Dermis microvascular lymphatic vessel endothelial cell (primary cell): ENCODE measurements around the gene CCDC148. TPM values are rescaled to one million over a fixed set of nuclear protein-coding genes. Genes with fewer than 3 reads are reported as not detected.
"Not testable (repeated sequence)": the region's sequence is repeated elsewhere in the genome, so short reads cannot be mapped to it uniquely, and the experiment has no call there.

Experiments
- DNase-seq, 2 donors: peaks; one replicate each; pipeline versions ENCODE4 v3.0.0 to v3.0.0-alpha.2; 2010; ENCODE audit warnings: low read depth in 2 of 2
- total RNA-seq: library from RNA; depleted of rRNA; stranded (reverse); fragments of >200 nt; gene quantifications from 2 replicates; pipeline ENCODE4 v1.2.1, GENCODE V29; 2014

The CCDC148 gene
- total RNA-seq, 1 donor from 2014 or later: 0.13 TPM

DNA sequence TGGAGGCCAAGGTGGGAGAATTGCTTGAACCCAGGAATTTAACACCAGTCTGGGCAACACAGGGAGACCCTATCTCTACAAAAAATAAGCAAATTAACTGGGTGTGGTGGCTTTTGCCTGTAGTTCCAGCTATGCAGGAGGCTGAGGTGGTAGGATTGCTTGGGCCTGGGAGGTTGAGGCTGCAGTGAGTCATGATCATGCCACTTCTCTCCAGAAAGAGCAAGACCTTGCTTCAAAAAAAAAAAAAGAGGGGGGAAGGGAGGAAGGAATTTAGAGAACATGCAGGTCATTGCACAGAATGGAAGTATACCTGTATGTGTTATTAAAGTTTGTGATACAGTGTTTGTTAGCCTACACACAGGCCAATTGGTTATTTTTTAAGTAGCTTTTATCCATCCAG lies 26.0 kb upstream of the CCDC148 start:
- no peak for DNase-seq

- DNase-seq: no peak
Measured at GRCh38 chr2:158481116-158481515, 24.6 kb upstream of the CCDC148 start.

GRCh38 chr2:158478816-158479215 lies 22.3 kb upstream of the CCDC148 start:
- DNase-seq: no peak

GRCh38 chr2:158478237-158478636 lies 21.7 kb upstream of the CCDC148 start:
- no peak for DNase-seq

- peak in 1 of 2 donors; percentile 22 for DNase-seq
Measured at GRCh38 chr2:158477202-158477601, 20.6 kb upstream of the CCDC148 start.

GRCh38 chr2:158474526-158475011 lies 18.0 kb upstream of the CCDC148 start:
- DNase-seq: not testable (repeated sequence)

GRCh38 chr2:158473719-158474392 lies 17.3 kb upstream of the CCDC148 start:
- no peak for DNase-seq

GRCh38 chr2:158473300-158473699 lies 16.7 kb upstream of the CCDC148 start:
- not testable (repeated sequence) for DNase-seq

- not testable (repeated sequence) for DNase-seq
Measured at GRCh38 chr2:158472829-158473228, 16.3 kb upstream of the CCDC148 start.

DNA sequence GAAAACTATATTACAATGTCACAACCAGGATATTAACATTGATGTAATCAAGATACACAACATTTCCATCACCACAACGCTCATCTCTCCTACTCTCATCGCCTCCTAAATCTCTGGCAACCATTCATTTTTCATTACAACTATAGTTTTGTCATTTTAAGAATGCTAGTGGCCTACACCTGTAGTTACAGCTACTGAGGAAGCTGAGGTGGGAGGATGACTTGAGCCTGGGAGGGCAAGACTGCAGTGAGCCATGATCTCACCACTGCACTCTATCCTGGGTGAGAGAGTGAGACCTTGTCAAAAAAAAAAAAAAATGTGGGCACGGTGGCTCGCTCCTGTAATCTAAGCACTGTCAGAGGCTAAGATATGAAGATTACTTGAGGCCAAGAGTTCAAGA lies 10.7 kb upstream of the CCDC148 start:
- DNase-seq: no peak

DNA sequence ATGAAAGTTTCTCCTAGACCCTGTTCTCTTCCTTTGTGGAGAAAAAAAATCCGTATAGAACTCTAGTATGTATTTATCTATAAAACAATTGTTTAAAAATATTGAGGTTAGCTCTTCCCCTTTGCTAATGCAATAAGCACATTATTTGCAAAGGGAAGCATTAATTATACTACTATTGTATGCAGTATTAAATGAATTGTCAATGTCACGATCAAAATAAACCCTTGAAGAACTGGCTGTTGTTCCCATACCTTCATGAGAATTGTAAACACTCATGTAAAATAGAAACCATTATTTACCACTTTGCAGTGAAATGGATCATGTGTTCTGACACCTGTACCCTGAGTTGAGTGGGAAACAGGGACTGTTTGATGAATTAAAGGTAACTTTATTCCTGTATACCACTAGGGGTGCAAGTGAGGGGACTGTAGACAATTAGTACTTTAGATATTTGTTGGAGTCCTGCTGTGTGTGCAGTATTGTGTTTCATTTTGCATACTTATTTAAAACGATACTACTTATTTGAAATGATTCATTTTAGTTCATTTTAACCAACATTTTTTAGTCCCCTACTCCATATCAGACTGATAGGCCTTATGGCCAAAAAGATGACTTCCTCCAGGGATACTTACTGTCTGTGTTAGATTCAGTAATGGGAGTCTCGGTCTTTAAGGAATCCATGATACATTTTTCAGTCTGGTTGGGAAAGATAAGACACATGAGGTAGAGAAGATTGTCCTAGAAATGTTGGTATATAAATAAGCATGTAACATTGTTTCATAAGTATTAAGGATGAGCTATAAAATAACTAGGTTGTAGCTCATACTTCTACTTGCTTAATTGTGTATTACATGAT lies 8.1 kb upstream of the CCDC148 start:
- DNase-seq: peak in 1 of 2 donors; percentile 17

DNA sequence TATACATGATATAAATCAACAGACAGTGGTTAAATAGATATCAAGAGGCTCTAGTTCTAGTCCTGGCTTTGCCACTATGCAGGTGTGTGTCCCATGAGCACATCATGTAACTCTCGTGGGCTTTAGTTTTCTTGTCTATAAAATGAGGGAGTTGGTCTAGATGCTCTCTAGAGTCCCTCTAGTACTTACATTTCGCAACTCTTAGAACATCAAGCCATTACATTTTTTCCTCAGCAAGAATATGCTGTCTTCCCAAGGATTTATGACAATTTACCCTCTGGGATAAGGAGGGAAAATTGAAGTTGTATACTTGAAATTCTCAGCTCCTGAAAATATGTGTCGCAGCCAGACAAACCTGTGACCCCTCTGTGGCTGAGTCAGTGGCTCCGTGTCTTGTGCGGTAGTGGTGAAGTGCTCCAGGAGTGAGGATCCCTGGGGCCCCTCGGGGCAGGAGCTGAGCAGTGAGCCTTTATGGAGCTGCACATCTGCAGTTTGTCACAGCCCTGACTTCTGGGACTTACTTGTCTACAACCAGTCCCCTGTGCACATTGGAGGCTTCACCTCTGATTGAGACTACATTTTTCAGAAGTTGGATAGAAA lies 7.0 kb upstream of the CCDC148 start:
- DNase-seq: no peak

DNA sequence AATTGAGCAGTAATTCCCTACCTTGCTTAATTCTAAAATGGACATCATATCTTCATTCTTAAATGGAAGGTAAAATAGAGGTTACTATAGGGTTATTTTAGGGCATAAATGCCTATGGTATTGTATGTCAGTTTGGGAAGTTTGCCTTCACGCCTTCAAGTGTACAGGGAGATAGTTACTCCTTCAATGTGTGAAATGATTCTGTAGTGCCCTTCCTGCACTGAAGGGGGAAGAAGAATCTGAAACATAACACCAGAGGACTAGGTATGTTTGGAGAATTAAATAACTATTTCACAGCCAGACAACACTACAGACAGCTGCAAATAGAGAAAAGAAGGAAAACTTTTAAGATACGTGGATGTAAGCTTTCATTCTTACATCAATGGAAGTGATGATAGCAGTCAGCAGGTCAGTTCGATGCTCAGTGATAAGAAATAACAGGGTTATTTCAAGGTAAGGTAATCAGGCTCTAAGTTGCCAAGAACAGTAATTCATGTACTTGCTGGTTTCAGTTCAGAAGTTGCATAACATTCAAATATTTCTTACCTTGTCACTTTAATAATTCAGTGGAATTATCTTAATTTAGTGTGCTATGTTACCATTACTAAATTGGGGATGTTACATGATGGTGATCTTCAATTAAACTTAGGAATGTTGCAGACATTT lies 4.2 kb upstream of the CCDC148 start:
- DNase-seq: no peak

- DNase-seq: peak in 1 of 2 donors; percentile 12
Measured at GRCh38 chr2:158459161-158460003, 2.8 kb upstream of the CCDC148 start.

DNA sequence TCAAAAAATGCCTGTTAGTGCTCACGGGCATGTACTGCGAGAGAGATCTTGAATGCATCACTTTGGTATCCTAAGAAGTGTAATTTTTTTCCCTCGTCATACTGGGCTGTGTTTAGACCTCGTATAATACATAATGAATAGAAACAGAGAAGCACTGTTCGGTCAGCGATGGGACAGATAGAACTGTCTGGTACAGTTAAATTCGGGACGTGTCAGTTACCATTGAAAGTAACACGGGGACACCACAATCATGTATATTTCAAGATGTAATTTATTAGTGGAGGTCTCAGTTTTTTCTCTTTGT lies 2.0 kb upstream of the CCDC148 start:
- DNase-seq: peak in 1 of 2 donors; percentile 14

GRCh38 chr2:158457826-158458616 lies 1.5 kb upstream of the CCDC148 start:
- peak; percentile 63 to 76 for DNase-seq

GRCh38 chr2:158457092-158457825 lies 706 bp upstream of the CCDC148 start:
- peak in 1 of 2 donors; percentile 66 for DNase-seq

- DNase-seq: no peak
Measured at GRCh38 chr2:158443606-158444005, 12.9 kb downstream of the CCDC148 start.

DNA sequence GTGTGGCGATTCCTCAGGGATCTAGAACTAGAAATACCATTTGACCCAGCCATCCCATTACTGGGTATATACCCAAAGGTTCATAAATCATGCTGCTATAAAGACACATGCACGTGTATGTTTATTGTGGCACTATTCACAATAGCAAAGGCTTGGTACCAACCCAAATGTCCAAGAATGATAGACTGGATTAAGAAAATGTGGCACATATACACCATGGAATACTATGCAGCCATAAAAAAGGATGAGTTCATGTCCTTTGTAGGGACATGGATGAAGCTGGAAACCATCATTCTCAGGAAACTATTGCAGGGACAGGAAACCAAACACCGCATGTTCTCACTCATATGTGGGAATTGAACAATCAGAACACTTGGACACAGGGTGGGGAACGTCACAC lies 17.5 kb downstream of the CCDC148 start:
- DNase-seq: not testable (repeated sequence)
